ENCODE results near the gene HUWE1. TPM values are rescaled to one million over a fixed set of nuclear protein-coding genes. Genes with fewer than 3 reads are reported as not detected.

The HUWE1 gene
- total RNA-seq, 2 donors from 2014 or later, result 505 to 553 TPM

DNA sequence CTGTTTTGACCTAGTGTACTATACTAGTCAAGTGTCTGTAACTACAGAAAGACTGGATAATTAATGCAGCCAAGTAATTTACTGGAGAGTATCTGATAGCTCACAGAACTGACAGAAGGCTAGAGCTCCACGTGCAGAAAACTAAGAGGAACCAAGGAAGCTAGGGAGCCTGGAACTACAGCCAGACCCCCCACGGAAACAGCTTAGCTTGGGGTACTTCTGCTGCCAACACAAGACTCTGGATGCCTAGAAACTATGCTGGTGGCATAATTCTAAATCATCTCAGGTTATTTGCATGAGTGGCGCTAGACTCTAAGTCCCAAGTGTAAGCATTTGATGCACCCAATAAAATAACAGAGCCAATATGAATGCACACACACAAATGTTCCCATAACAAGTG, 26.5 kb downstream of the HUWE1 start:
- H3K9me3 Mint-ChIP-seq, result no peaks in the 10 kb centered on the region
- no peak for ATAC-seq
- no peak for DNase-seq (ENCODE audit: low spot score in 2 of 2)
- H3K27ac Mint-ChIP-seq, result no peak overlapping the region
- peaks cover 9 to 24% of the 10 kb centered on the region in 2 donors for H3K36me3 Mint-ChIP-seq

DNA sequence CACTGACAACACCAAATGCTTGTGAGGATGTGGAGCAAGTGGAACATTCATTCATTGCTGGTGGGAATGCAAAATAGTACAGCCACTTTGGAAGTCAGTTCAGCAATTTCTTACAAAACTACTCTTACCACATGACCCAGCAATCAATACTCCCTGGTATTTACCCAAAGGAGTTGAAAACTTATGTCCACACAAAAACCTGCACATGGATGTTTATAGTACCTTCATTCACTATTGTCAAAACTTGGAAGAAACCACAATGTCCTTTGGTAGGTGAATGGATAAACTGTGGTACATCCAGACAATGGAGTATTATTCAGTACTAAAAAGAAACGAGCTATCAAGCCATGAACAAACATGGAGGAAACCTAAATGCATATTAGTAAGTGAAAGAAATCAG, 27.5 kb downstream of the HUWE1 start:
- no peak for DNase-seq (ENCODE audit: low spot score in 2 of 2)
- Mint-ChIP-seq H3K36me3 (peaks cover 9 to 24% of the 10 kb centered on the region in 2 donors), H3K9me3 (no peaks in the 10 kb centered on the region), H3K27ac (no peak overlapping the region)
- ATAC-seq, result no peak

- no peak for DNase-seq (ENCODE audit: low spot score in 2 of 2)
- no peaks in the 10 kb centered on the region for H3K9me3 Mint-ChIP-seq
- H3K36me3 Mint-ChIP-seq, result peaks cover 0 to 3% of the 10 kb centered on the region in 2 donors
- ATAC-seq, result no peak
- no peak overlapping the region for H3K27ac Mint-ChIP-seq
Measured at GRCh38 chrX:53656845-53657244, 29.7 kb downstream of the HUWE1 start.

GRCh38 chrX:53654376-53654775, 32.1 kb downstream of the HUWE1 start:
- H3K9me3 Mint-ChIP-seq, result no peaks in the 10 kb centered on the region
- no peak overlapping the region for H3K27ac Mint-ChIP-seq
- no peak for ATAC-seq
- DNase-seq (ENCODE audit: low spot score in 2 of 2), result no peak
- peaks cover 0 to 5% of the 10 kb centered on the region in 2 donors for H3K36me3 Mint-ChIP-seq

GRCh38 chrX:53644751-53645150, 41.8 kb downstream of the HUWE1 start:
- peak overlapping the region in 1 of 2 donors; percentile 88 for H3K27ac Mint-ChIP-seq
- no peak for ATAC-seq
- no peak for DNase-seq (ENCODE audit: low spot score in 2 of 2)
- H3K9me3 Mint-ChIP-seq, result no peaks in the 10 kb centered on the region
- peaks cover 5 to 6% of the 10 kb centered on the region in 2 donors for H3K36me3 Mint-ChIP-seq

DNA sequence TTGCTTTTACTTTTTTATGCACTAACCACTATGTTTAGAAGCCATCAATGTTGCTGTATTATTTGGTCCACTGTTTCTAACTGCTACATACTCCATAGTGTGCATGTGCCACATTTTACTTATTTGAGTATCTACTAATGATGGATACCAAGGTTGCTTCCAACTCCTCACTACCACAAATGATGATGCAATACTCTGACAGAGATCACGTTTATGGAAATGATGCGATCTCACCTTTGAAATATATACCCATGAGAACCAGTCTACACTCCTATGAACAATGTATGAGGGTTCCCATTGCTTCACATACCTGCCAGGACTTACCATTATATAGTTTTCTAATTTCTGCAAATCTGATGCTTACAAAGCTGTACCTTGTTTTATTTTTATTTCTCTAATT, 44.2 kb downstream of the HUWE1 start:
- Mint-ChIP-seq H3K36me3 (peaks cover 5 to 6% of the 10 kb centered on the region in 2 donors), H3K27ac (peak overlapping the region in 1 of 2 donors; percentile 31), H3K9me3 (no peaks in the 10 kb centered on the region)
- ATAC-seq, result peak in 1 of 2 donors; percentile 38
- no peak for DNase-seq (ENCODE audit: low spot score in 2 of 2)

- Mint-ChIP-seq H3K36me3 (peaks cover 0 to 5% of the 10 kb centered on the region in 2 donors), H3K9me3 (no peaks in the 10 kb centered on the region), H3K27ac (no peak overlapping the region)
- ATAC-seq (no peak), DNase-seq (ENCODE audit: low spot score in 2 of 2) (no peak)
Measured at GRCh38 chrX:53639257-53639656, 47.3 kb downstream of the HUWE1 start.

DNA sequence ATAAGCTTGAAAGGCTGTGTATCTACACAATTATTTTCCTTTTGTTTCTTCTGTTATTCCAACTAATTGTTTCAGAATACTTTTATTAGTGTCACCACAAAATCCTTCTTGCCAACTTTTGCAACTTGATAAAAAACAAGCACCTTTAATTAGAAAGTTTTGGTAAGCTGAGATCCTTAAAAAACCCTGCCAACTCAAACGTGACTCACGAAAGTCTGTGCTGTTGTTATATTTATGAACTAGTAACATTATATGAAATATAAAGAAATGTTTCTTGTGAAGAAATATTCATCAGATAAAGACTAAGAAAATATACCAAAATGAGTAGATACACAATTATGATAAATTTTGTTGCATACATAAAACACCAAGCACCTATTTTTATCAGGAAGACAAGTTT, 49.0 kb downstream of the HUWE1 start:
- no peak for DNase-seq (ENCODE audit: low spot score in 2 of 2)
- H3K9me3 Mint-ChIP-seq, result no peaks in the 10 kb centered on the region

GRCh38 chrX:53631156-53631555, 55.4 kb downstream of the HUWE1 start:
- H3K9me3 Mint-ChIP-seq, result no peaks in the 10 kb centered on the region
- no peak overlapping the region for H3K27ac Mint-ChIP-seq
- ATAC-seq, result no peak
- H3K36me3 Mint-ChIP-seq, result peaks cover 7 to 36% of the 10 kb centered on the region in 2 donors
- no peak for DNase-seq (ENCODE audit: low spot score in 2 of 2)

More for the DNA sequence above, 49.0 kb downstream of the HUWE1 start:
- Mint-ChIP-seq H3K27ac (no peak overlapping the region), H3K36me3 (peaks cover 3 to 11% of the 10 kb centered on the region in 2 donors)
- ATAC-seq, result no peak

GRCh38 chrX:53630261-53630660, 56.3 kb downstream of the HUWE1 start:
- no peak for DNase-seq (ENCODE audit: low spot score in 2 of 2)
- H3K36me3 Mint-ChIP-seq, result peaks cover 7 to 36% of the 10 kb centered on the region in 2 donors
- peak overlapping the region in 1 of 2 donors; percentile 48 for H3K27ac Mint-ChIP-seq
- no peaks in the 10 kb centered on the region for H3K9me3 Mint-ChIP-seq
- no peak for ATAC-seq

GRCh38 chrX:53622431-53622830, 64.1 kb downstream of the HUWE1 start:
- H3K27ac Mint-ChIP-seq, result peak overlapping the region; percentile 16 to 57
- H3K9me3 Mint-ChIP-seq, result no peaks in the 10 kb centered on the region
- DNase-seq (ENCODE audit: low spot score in 2 of 2) (no peak), ATAC-seq (no peak)
- H3K36me3 Mint-ChIP-seq, result peaks cover 15 to 36% of the 10 kb centered on the region in 2 donors

DNA sequence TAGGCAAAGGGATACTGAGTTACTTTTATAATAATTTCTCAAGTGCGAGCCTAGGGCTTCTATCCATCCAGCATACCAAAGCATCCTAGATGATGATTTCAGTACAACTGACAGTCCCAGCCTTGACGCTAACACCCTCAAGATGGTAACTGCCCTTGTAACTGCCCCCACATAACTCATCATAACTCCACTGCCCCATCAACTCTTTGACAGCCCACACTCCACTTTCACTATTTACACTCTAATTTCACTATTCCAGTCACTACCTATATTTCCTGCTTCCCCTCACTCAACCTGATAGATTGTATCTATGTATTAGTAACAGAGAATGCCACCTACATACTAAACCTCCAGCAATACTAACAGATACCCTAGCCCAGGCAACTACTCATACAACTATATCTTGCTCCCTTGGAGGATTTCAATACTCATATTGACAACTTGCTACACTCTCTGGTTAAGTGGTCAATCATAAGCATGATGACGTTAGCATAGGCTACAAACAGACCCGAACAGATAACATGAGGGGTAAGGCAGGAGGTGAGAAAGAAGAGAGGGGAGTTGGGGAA, 65.0 kb downstream of the HUWE1 start:
- no peaks in the 10 kb centered on the region for H3K9me3 Mint-ChIP-seq
- H3K27ac Mint-ChIP-seq, result peak overlapping the region; percentile 16 to 91
- no peak for DNase-seq (ENCODE audit: low spot score in 2 of 2)
- ATAC-seq, result peak; percentile 61 to 73
- peaks cover 15 to 37% of the 10 kb centered on the region in 2 donors for H3K36me3 Mint-ChIP-seq

GRCh38 chrX:53616946-53617345, 69.6 kb downstream of the HUWE1 start:
- ATAC-seq, result no peak
- Mint-ChIP-seq H3K27ac (no peak overlapping the region), H3K9me3 (no peaks in the 10 kb centered on the region), H3K36me3 (peaks cover 5 to 22% of the 10 kb centered on the region in 2 donors)
- DNase-seq (ENCODE audit: low spot score in 2 of 2), result no peak

DNA sequence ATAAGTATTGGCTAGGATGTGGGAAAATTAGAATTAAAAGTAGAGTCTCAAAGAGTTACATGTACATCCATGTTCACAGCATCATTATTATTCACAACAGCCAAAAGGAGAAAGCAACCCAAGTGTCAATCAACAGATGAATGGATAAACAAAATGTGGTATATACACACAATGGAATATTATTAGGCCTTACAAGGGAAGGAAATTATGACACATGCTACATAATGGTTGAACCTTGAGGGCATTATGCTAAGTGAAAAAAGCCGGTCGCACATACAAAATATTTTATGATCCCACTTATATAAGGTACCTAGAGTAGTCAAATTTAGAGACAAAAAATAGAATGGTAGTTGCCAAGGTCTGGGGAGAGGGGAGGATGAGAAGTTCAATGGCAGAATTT, 80.1 kb downstream of the HUWE1 start:
- H3K36me3 Mint-ChIP-seq, result peaks cover 7 to 23% of the 10 kb centered on the region in 2 donors
- H3K9me3 Mint-ChIP-seq, result no peaks in the 10 kb centered on the region
- no peak for ATAC-seq
- DNase-seq (ENCODE audit: low spot score in 2 of 2), result no peak
- no peak overlapping the region for H3K27ac Mint-ChIP-seq

GRCh38 chrX:53605004-53605403, 81.5 kb downstream of the HUWE1 start:
- ATAC-seq, result no peak
- Mint-ChIP-seq H3K36me3 (peaks cover 7 to 22% of the 10 kb centered on the region in 2 donors), H3K9me3 (no peaks in the 10 kb centered on the region)

GRCh38 chrX:53599781-53600396, 86.6 kb downstream of the HUWE1 start:
- ATAC-seq, result peak; percentile 62 to 67
- no peak for DNase-seq (ENCODE audit: low spot score in 2 of 2)
- Mint-ChIP-seq H3K27ac (no peak overlapping the region), H3K36me3 (no peaks in the 10 kb centered on the region), H3K9me3 (no peaks in the 10 kb centered on the region)

More at GRCh38 chrX:53605004-53605403, 81.5 kb downstream of the HUWE1 start:
- H3K27ac Mint-ChIP-seq, result no peak overlapping the region
- DNase-seq (ENCODE audit: low spot score in 2 of 2), result no peak

DNA sequence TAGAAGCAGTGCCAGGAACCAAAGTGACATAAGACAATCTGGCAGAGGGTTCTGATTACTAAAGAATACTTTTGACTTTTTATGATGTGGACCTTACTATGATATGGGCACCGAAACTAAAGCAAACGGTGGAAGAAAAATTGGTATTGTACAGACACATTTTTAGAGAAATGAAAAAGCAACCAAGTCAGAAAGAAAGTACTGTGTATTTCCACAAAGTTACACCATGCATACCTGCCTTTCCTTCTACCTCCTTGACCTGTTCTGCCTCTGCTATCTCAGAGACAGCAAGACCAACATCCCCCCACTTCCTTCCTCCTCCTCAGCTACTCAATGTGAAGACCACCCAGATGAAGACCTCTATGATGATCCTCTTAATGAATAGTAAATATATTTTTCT, 88.3 kb downstream of the HUWE1 start:
- Mint-ChIP-seq H3K9me3 (no peaks in the 10 kb centered on the region), H3K27ac (peak overlapping the region in 1 of 2 donors; percentile 27), H3K36me3 (no peaks in the 10 kb centered on the region)
- ATAC-seq (no peak), DNase-seq (ENCODE audit: low spot score in 2 of 2) (no peak)

GRCh38 chrX:53595266-53595810, 91.2 kb downstream of the HUWE1 start:
- Mint-ChIP-seq H3K9me3 (no peaks in the 10 kb centered on the region), H3K36me3 (peaks cover 6 to 9% of the 10 kb centered on the region in 2 donors)
- no peak for ATAC-seq

More at GRCh38 chrX:53595266-53595810, 91.2 kb downstream of the HUWE1 start:
- peak overlapping the region in 1 of 2 donors; percentile 81 for H3K27ac Mint-ChIP-seq
- no peak for DNase-seq (ENCODE audit: low spot score in 2 of 2)

All from activated naive CD4-positive, alpha-beta T cell treated with anti-CD3 and anti-CD28 coated beads, Interleukin-2, amount 50 U/mL, for 72 hours (primary cell).